ENCODE results near the gene TRAPPC2.

Gene TRAPPC2

GRCh38 chrX:13691841-13692371 lies 42.5 kb downstream of the TRAPPC2 start:
- Histone ChIP-seq H3K27ac (no peak overlapping the region), H3K79me2 (ENCODE audit: insufficient read depth, low read depth) (peaks cover 67% of the 10 kb centered on the region), H3K4me1 (ENCODE audit: low read depth, poor library complexity, severe bottlenecking) (peaks cover 50% of the 10 kb centered on the region)

DNA sequence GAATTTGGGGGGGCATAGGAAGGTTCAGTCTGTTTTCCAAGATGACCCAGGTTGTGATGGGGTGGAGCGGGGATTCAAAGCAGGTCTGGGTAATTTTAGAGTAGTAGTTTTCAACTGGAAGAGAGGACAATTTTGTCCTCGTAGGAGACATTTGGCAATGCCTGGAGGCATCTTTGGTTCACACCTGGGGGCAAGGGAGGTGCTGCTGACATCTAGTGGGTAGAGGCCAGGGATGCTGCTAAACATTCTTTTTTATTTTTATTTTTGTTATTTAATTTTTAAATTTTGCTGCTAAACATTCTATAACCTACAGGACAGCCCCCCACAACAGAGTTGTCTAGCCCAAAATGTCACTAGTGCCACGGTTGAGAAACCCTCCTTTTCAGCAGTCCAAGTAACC lies 43.6 kb downstream of the TRAPPC2 start:
- peaks cover 55% of the 10 kb centered on the region for H3K4me1 ChIP-seq (ENCODE audit: low read depth, poor library complexity, severe bottlenecking)
- peaks cover 66% of the 10 kb centered on the region for H3K79me2 ChIP-seq (ENCODE audit: insufficient read depth, low read depth)
- no peaks in the 10 kb centered on the region for H3K27me3 ChIP-seq (ENCODE audit: insufficient read depth, low read depth)
- no peaks in the 10 kb centered on the region for H3K36me3 ChIP-seq (ENCODE audit: insufficient read depth)
- TF ChIP-seq, protein P1, sequence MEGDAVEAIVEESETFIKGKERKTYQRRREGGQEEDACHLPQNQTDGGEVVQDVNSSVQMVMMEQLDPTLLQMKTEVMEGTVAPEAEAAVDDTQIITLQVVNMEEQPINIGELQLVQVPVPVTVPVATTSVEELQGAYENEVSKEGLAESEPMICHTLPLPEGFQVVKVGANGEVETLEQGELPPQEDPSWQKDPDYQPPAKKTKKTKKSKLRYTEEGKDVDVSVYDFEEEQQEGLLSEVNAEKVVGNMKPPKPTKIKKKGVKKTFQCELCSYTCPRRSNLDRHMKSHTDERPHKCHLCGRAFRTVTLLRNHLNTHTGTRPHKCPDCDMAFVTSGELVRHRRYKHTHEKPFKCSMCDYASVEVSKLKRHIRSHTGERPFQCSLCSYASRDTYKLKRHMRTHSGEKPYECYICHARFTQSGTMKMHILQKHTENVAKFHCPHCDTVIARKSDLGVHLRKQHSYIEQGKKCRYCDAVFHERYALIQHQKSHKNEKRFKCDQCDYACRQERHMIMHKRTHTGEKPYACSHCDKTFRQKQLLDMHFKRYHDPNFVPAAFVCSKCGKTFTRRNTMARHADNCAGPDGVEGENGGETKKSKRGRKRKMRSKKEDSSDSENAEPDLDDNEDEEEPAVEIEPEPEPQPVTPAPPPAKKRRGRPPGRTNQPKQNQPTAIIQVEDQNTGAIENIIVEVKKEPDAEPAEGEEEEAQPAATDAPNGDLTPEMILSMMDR (conservative IDR thresholded peaks at IDR 0.05; ENCODE audit: low read depth, low read length), result peak; percentile 26; the same call in 1 of the 2 replicates
- no peak overlapping the region for H2AFZ ChIP-seq (ENCODE audit: low read depth)
- no peak overlapping the region for H3K9ac ChIP-seq
- no peak overlapping the region; the same call in 1 of the 2 replicates for H3K27ac ChIP-seq
- H3K4me3 ChIP-seq (IDR thresholded peaks at IDR 0.05; ENCODE audit: insufficient read depth, low read depth, low read length), result no peak overlapping the region
- peak overlapping the region; percentile 39 for H3K4me2 ChIP-seq
- H4K20me1 ChIP-seq (ENCODE audit: insufficient read depth), result no peaks in the 10 kb centered on the region

More at GRCh38 chrX:13691841-13692371, 42.5 kb downstream of the TRAPPC2 start:
- H3K4me2 ChIP-seq, result peak overlapping the region; percentile 17; the same call in 1 of the 2 replicates
- H3K27me3 ChIP-seq (ENCODE audit: insufficient read depth, low read depth), result no peaks in the 10 kb centered on the region
- no peak overlapping the region for H2AFZ ChIP-seq (ENCODE audit: low read depth)
- no peak overlapping the region for H3K9ac ChIP-seq
- H3K4me3 ChIP-seq (IDR thresholded peaks at IDR 0.05; ENCODE audit: insufficient read depth, low read depth, low read length), result no peak overlapping the region
- TF ChIP-seq, protein P1 (conservative IDR thresholded peaks at IDR 0.05; ENCODE audit: low read depth, low read length), result no peak
- H4K20me1 ChIP-seq (ENCODE audit: insufficient read depth), result no peaks in the 10 kb centered on the region
- H3K36me3 ChIP-seq (ENCODE audit: insufficient read depth), result no peaks in the 10 kb centered on the region

DNA sequence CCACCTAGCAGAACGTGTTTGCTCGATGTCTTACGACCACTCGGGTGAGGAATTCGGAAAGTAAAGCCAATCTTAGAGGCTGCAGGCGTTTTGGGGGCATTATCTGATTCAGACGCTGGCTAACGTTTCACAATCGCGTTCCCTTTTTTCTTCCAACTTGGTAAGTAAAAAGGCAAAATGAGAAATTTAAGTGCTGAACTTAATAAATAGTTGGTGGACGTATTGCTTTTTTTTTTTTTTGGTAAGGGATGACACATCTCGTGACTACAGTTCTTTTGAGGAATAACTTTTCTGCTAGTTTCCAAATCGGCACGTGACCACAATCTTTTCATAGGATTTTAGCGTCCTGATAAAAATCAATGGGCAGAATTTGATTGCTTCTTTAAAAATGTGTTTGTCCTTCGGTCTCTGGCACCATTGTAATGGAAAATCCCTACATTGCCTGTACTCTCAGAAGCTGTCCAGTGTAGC lies 44.6 kb downstream of the TRAPPC2 start:
- TF ChIP-seq, protein P1 (conservative IDR thresholded peaks at IDR 0.05; ENCODE audit: low read depth, low read length), result no peak
- H3K27me3 ChIP-seq (ENCODE audit: insufficient read depth, low read depth), result no peaks in the 10 kb centered on the region
- peak overlapping the region; percentile 57; the same call in 1 of the 2 replicates for H2AFZ ChIP-seq (ENCODE audit: low read depth)
- no peaks in the 10 kb centered on the region for H4K20me1 ChIP-seq (ENCODE audit: insufficient read depth)
- H3K9ac ChIP-seq, result peak overlapping the region; percentile 80; the same call in 1 of the 2 replicates
- peak overlapping the region; percentile 27 for H3K4me3 ChIP-seq (IDR thresholded peaks at IDR 0.05; ENCODE audit: insufficient read depth, low read depth, low read length)
- H3K4me2 ChIP-seq, result peak overlapping the region; percentile 39
- H3K4me1 ChIP-seq (ENCODE audit: low read depth, poor library complexity, severe bottlenecking), result peaks cover 55% of the 10 kb centered on the region
- H3K79me2 ChIP-seq (ENCODE audit: insufficient read depth, low read depth), result peaks cover 55% of the 10 kb centered on the region
- peak overlapping the region; percentile 58 for H3K27ac ChIP-seq
- H3K36me3 ChIP-seq (ENCODE audit: insufficient read depth), result no peaks in the 10 kb centered on the region

- H3K4me1 ChIP-seq (ENCODE audit: low read depth, poor library complexity, severe bottlenecking), result peaks cover 55% of the 10 kb centered on the region
- H3K79me2 ChIP-seq (ENCODE audit: insufficient read depth, low read depth), result peaks cover 49% of the 10 kb centered on the region
- no peaks in the 10 kb centered on the region for H4K20me1 ChIP-seq (ENCODE audit: insufficient read depth)
- TF ChIP-seq, protein P1 (conservative IDR thresholded peaks at IDR 0.05; ENCODE audit: low read depth, low read length), result no peak
- H3K9ac ChIP-seq, result peak within 1 kb of the TSS; percentile 80
- peak within 1 kb of the TSS; percentile 57 for H2AFZ ChIP-seq (ENCODE audit: low read depth)
- H3K4me2 ChIP-seq, result peak within 1 kb of the TSS; percentile 90
- H3K36me3 ChIP-seq (ENCODE audit: insufficient read depth), result no peaks in the 10 kb centered on the region
- H3K27me3 ChIP-seq (ENCODE audit: insufficient read depth, low read depth), result no peaks in the 10 kb centered on the region
- H3K27ac ChIP-seq, result peak within 1 kb of the TSS; percentile 58
- peak within 1 kb of the TSS; percentile 27 for H3K4me3 ChIP-seq (IDR thresholded peaks at IDR 0.05; ENCODE audit: insufficient read depth, low read depth, low read length)
Measured at GRCh38 chrX:13688958-13689740, 45.3 kb downstream of the TRAPPC2 start, which contains the start of gene RAB9A. Gene RAB9A (plus strand): TSS chrX:13689128. CDS start chrX:13708747, 19,619 bp downstream.

Measured in KMS-11 (cell line).